GM18951 (cell line): ENCODE data around the gene C17orf75.
"Not testable (repeated sequence)": the region's sequence is repeated elsewhere in the genome, so short reads cannot be mapped to it uniquely, and the experiment has no call there.

Source experiments
- POLR2A ChIP-seq: IDR thresholded peaks from 4 replicates; pipeline ENCODE4 v1.6.1; 2011; ENCODE audit warnings: mild to moderate bottlenecking; ENCODE audit not compliant: insufficient read length, insufficient read depth; ENCODE audit errors: extremely low read depth
- in situ Hi-C: fragments of 300-500 bp; cut with MboI; formaldehyde crosslinking; loops from one replicate; pipeline ENCODE4 v1.12.0; 2022; ENCODE audit warnings: low sequenced_read_pairs, mixed read lengths, inconsistent platforms; ENCODE audit not compliant: unreplicated experiment

Gene C17orf75

DNA sequence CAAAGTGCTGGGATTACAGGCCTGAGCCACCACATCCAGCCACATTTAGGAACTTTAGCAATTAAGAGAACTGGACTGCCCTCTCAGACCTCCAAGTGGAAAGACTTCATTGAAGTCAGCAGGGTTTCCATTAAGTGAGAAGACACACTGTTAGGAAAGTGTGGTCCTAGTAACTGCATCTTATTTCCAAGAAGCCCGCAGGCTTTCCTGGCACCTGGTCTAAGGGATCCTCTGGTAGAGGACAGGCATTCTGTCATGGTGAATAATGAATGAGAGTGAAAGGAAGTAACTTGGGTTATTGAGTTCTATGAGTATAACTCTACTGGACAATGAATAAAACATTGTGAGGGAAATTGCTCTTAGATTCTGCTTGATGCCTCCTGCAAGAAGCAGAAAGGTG lies 14.1 kb downstream of the C17orf75 start:
- TF ChIP-seq POLR2A: no peak
- in situ Hi-C loops: no loop called here

DNA sequence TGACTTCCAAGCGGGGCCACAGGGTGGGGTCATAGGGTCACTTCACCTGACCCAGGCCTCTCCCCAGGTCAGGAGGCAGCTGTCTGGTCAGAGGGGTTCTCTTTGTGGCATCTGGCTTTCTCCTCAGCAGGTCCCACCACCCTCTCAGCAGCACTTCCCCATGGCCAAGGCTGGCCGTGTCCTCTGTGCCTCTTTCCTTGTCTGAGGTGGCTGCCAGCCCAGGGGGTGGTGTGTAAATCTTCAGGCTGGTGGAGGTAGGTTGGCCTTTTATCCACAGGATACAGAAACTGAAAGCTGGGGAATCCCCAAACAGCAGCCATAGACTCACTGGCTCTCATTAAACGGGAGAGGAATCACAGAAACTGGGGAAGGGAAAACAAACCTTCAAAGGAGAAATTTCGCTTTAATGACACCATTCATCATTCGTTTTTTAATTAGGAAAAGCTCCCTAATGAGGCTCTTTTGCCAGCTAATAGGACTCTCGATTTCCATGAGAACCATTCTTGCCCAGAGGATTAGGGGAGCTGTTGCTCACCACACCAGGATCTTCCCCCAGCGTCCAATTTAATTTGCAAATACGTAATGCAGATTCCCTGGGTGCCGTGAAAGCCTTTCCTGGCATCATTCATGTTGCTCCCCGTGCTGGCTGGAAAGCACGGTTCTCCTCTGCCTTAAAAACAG lies 18.0 kb downstream of the C17orf75 start:
- in situ Hi-C loops: no loop called here
- TF ChIP-seq POLR2A: no peak

DNA sequence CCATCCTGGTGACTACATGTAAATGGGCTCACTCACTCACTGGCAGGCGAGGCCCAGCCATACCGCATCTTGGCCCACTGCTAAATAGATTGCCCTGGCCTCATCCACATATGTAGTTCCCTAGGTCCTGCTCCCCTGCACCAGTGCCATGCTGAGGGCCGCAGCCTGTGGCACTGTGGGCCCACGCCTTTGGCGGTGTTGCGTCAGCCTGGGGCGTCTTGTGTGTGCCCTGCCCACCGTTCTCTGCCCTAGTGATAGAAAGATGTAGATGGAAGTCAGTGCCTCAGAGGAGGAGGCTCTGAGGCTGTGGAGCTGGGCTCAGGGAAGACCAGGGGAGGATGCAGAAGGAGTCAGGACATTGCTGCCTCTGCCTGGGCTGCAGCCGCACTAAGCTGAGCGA lies 18.9 kb downstream of the C17orf75 start:
- TF ChIP-seq POLR2A: no peak
- in situ Hi-C loops: no loop called here

DNA sequence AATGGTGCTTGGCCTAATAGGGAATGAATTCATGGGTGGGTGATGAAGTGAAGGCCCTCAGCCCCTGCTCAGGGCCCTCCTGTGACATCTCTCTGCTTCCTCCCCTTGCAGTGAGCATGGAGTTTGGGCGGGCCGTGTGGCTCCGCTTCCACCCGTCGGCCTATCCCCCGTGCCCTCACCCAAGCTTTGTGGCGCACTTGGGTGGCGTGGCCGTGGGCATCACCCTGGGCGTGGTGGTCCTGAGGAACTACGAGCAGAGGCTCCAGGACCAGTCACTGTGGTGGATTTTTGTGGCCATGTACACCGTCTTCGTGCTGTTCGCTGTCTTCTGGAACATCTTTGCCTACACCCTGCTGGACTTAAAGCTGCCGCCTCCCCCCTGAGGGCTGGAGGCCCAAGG lies 21.1 kb downstream of the C17orf75 start:
- TF ChIP-seq POLR2A: no peak
- in situ Hi-C loops: no loop called here

DNA sequence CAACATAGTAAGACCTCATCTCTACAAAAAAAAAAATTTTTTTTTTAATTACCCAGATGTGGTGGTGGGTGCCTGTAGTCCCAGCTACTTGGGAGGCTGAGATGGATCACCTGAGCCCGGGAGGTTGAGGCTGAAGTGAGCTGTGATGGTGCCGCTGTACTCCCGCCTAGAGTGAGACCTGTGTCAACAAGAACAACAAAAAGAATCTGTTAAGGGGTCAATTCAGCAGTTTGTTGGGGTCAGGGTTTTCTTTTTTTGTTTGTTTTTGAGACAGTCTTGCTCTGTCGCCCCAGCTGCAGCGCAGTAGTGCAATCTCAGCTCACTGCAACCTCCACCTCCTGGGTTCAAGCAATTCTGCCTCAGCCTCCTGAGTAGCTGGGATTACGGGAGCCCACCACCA lies 21.9 kb downstream of the C17orf75 start:
- in situ Hi-C loops: not testable (repeated sequence)

DNA sequence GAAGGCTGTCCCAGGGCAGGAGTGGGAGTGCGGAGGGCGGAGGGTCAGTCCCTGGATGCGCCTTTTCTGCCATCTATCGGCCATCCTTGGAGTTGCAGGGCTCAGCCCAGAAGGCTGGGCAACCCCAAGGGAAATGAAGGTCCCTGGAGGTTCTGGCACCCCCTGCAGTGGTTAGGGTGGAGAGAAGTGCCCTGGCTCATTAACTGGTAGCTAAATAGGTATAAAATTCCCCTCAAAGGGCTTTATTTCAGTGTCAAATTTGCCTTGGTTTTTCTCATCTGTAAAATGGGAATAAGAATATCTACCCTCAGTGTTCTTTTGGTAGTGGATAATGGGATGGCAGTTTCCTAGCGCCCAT lies 22.4 kb downstream of the C17orf75 start:
- no peak for TF ChIP-seq POLR2A
- in situ Hi-C loops: no loop called here

DNA sequence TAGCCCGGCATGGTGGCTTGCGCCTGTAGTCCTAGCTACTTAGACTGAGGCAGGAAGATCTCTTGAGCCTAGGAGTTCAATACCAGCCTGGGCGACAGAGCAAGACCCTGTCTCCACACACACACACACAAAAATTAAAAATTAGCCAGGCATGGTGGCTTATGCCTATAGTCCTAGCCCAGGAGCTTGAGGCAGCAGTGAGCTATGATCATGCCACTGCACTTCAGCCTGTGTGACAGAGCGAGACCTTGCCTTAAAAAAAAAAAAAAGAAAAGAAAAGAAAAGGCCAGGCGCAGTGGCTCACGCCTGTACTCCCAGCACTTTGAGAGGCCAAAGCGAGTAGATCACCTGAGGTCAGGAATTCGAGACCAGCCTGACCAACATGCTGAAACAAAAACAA lies 23.9 kb downstream of the C17orf75 start:
- in situ Hi-C loops: no loop called here

DNA sequence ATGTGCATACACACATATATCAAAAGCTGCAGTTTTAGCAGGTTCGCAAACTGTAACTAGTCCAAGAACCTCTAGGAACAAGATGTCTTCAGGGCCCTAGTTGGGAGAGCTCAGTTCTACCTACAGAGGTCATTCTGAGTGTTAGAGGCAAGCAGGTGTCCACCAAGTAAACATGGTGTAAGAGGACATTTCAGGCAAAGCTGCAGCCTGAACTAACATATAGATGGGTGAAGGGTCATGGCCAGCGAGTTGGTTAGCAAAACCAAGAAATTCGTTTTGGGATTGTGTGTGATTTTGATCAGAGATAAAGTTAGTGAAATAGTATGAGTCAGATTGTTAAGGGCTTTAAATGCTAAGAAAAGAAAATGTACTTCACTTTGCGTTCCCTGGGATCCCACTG lies 24.6 kb downstream of the C17orf75 start:
- in situ Hi-C loops: no loop called here
- no peak for TF ChIP-seq POLR2A

More for the DNA sequence above, 23.9 kb downstream of the C17orf75 start:
- no peak for TF ChIP-seq POLR2A

DNA sequence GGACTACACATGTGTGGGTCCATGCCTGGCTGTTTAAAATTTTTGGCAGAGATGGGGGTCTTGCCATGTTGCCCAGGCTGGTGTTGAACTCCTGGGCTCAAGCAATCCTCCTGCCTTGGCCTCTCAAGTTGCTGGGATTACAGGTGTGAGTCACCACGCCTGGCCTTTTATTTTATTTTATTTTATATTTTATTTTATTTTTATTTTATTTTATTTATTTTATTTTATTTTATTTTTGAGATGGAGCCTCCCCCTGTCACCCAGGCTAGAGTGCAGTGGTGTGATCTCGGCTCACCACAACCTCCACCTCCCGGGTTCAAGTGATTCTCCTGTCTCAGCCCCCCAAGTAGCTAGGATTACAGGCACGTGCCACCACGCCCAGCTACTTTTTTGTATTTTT lies 25.3 kb downstream of the C17orf75 start:
- in situ Hi-C loops: not testable (repeated sequence)

DNA sequence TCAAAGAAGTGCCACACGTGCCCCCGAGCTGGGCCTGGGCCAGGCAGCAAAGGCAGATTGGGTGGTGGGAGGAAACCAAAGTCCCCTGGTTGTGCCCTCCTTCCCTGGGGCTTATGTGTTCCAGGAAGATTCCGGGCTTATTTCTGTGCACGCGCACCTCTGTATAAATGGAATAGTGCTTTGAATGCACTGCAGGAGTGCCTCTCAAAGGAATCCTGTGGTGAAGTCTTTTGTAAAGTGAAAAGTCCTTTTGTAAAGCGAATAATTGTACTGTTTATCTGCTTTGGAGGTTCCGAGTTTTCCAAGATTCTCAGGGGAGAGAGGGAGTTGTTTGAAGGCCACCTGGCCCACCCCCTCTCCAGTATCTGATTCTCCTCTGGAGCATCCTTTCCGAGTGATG lies 26.8 kb downstream of the C17orf75 start:
- in situ Hi-C loops: no loop called here
- no peak for TF ChIP-seq POLR2A

DNA sequence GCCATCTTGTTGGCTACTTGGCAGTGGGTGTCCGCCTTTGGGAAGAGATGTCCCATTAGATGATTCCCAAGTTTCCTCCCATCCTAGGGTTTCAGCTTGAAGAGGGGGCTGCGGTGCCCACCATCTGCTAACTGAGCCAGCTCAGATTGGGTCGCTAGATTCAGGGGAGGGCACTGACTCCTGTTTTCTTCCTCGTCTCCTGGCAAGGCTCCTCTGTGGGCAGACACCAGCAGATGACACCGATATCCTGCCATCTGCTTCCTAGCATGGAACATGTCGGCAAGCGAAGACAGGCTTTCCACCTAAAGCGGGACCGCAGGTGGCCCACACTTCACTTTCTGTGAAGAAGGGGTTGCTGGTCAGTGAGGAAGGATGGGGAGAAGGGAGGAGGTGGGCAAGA lies 27.3 kb downstream of the C17orf75 start:
- no peak for TF ChIP-seq POLR2A
- in situ Hi-C loops: no loop called here

DNA sequence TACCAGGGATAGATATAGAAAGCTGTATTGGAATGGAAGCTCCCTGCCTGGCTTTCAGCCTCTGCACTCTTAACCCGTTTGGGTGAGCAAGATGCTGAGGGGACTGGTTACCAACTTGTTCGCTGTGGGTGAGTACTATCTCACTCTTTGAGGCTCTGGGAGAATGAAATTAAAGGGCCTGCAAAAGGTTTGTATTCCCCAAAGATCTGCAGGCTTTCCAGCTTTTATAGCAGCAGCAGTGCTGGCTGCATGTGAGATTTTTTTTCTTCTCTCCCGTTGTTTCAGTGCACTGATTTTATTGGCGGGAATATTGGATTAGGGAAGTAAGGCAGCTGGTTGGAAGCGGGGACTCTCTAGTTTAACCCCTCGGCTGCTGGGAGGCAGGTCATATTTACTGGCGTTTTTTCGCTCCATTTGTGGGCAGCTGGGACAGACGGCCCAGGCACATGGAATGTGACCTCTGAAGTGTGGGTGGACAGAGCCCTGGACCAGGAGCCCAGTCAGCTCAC lies 30.9 kb downstream of the C17orf75 start:
- TF ChIP-seq POLR2A: no peak
- in situ Hi-C loops: no loop called here

DNA sequence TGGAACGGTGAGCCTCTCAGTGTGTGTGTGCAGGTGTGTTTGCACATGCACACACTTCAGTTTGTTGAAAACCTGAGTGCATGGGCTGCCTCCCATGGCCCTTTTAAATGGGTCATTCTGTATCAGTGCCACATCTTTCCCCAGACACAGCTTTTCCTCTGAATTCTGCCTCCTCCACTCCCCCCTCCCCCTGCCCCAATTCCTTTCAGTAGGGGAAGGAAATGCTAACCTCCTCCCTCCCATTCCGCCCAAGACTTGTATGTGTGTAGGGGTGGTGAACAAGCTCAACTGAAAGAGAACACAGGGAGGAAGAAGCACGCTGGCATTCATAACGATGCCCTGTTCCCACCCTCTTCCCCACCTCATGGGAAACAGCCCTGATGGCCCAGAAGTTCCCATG lies 34.3 kb downstream of the C17orf75 start:
- in situ Hi-C loops: no loop called here

DNA sequence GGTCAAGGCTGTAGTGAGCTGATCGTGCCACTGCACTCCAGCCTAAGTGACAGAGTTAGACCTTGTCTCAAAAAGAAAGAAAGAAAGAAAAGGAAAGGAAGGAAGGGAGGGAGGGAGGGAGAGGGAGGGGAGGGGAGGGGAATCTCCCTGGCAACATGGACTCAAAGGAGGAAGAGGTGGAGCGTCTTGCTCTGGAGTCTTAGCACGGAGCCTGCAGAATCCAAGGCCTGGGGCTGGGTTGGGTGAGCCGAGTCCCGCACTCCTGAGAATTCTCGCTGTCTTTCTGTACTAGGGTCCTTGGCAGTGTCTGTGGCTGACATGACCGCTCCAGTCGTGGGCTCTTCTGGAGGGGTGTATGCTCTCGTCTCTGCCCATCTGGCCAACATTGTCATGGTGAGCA lies 36.9 kb downstream of the C17orf75 start:
- in situ Hi-C loops: no loop called here
- TF ChIP-seq POLR2A: no peak

More for the DNA sequence above, 34.3 kb downstream of the C17orf75 start:
- no peak for TF ChIP-seq POLR2A

DNA sequence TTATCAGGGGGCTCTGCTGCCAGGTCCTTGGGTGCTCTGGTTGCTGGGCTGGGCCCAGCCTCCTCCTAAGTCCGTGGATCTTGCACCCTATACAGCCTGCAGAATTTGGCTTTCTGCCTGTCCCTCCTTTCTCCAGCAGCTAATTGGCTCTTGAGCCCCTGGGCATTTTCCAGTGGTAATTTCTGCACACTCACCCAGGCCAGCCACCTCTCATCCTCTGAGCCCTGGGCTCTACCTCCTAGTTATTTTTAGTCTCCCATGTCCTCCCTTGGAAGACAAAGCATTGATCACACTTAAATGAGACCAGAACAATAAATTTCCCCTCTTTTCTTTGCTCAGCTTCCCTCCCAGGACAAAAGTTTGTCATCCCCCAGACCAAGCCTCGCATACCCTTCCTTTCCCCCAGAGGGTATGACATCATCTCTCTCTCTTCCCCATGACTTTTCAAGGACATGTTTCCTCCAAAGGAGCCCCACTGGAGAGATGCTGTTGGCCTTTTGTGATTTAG lies 38.1 kb downstream of the C17orf75 start:
- in situ Hi-C loops: no loop called here
- no peak for TF ChIP-seq POLR2A
